ENCODE results near the gene TRIM8.

GRCh38 chr10:102658802-102659201, 14.5 kb downstream of the TRIM8 start:
- TF ChIP-seq CTCF (IDR thresholded peaks at IDR 0.05) (no peak), POLR2A (IDR thresholded peaks at IDR 0.05) (no peak)
